ENCODE data around the gene AK9. TPM values are rescaled to one million over a fixed set of nuclear protein-coding genes. Genes with fewer than 3 reads are reported as not detected.

The AK9 gene
- total and polyA plus RNA-seq, 10 of the 15 experiments (the other 5 are each of a cell fraction or from before 2014, with no cell fraction given), result 2.1 to 7.4 (median 4.2) TPM

- Histone ChIP-seq H3K9me3 (replicated peaks; ENCODE audit: control insufficient read depth, insufficient read depth, low read length) (no peaks in the 10 kb centered on the region), H3K36me3 (ENCODE audit: control insufficient read depth in 2 of 2, insufficient read depth in 2 of 2, low read length in 1 of 2) (peaks cover 11 to 19% of the 10 kb centered on the region in 2 experiments), H3K4me2 (ENCODE audit: control insufficient read depth, insufficient read depth) (no peak overlapping the region), H3K4me1 (ENCODE audit: control insufficient read depth, insufficient read depth, low read length) (peaks cover 16% of the 10 kb centered on the region), H3K9ac (ENCODE audit: control insufficient read depth, insufficient read depth, low read length) (no peak overlapping the region), H3K27ac (ENCODE audit: control insufficient read depth, insufficient read depth) (no peak overlapping the region), H3K4me3 (no peak overlapping the region), H3K27me3 (replicated peaks in 1 of 2; ENCODE audit: control insufficient read depth in 2 of 2, insufficient read depth in 2 of 2, low read length in 1 of 2) (no peaks in the 10 kb centered on the region), H4K20me1 (ENCODE audit: control insufficient read depth, insufficient read depth) (no peaks in the 10 kb centered on the region), H3K79me2 (ENCODE audit: control insufficient read depth, insufficient read depth, low read length) (peaks cover 5% of the 10 kb centered on the region), H2AFZ (ENCODE audit: control insufficient read depth, low read depth, low read length) (no peak overlapping the region)
- ChIA-PET POLR2A (interaction anchor here (0.6 kb wide), 1 partner anchor 1373 kb away, joined by 3 read pairs; no protein-coding TSS in a partner anchor), RAD21 (ENCODE audit: unreplicated experiment) (no interaction called here), SMC1A (ENCODE audit: uncharacterized antibody, unreplicated experiment) (interaction anchor here (0.6 kb wide), 1 partner anchor 256 kb away, joined by 5 read pairs; no protein-coding TSS in a partner anchor), CTCF (interaction anchor here (2.6 kb wide), 1 partner anchor 34 kb away, joined by 10 read pairs; no protein-coding TSS in a partner anchor)
- 93% methylated on average over 15 of the region's 15 CpGs for WGBS (ENCODE audit: insufficient coverage, insufficient replicate concordance, low lambda C conversion rate, missing lambda C conversion rate)
- intact Hi-C loops (cut with micrococcal nuclease; ENCODE audit: unreplicated experiment) (no loop called here), in situ Hi-C loops (cut with MboI) (no loop called here)
- TF ChIP-seq ZSCAN29 (IDR thresholded peaks at IDR 0.05), result no peak
- peak; percentile 40 for TF ChIP-seq POLR2A (IDR thresholded peaks at IDR 0.05; ENCODE audit: low read depth, low read length)
- ATAC-seq, result no peak
- no TSS peak for BruUV-seq (replicated peaks)
- DNase-seq (ENCODE audit: low read depth, low spot score), result no peak
- no peak for FAIRE-seq
Measured at GRCh38 chr6:109446072-109446471, 244.9 kb downstream of the AK9 start.

- Histone ChIP-seq H3K4me3 (no peak overlapping the region), H3K4me1 (ENCODE audit: control insufficient read depth, insufficient read depth, low read length) (peaks cover 14% of the 10 kb centered on the region), H3K9ac (ENCODE audit: control insufficient read depth, insufficient read depth, low read length) (no peak overlapping the region), H3K36me3 (ENCODE audit: control insufficient read depth in 2 of 2, insufficient read depth in 2 of 2, low read length in 1 of 2) (peaks cover 11 to 19% of the 10 kb centered on the region in 2 experiments), H3K79me2 (ENCODE audit: control insufficient read depth, insufficient read depth, low read length) (peaks cover 7% of the 10 kb centered on the region), H3K27me3 (replicated peaks in 1 of 2; ENCODE audit: control insufficient read depth in 2 of 2, insufficient read depth in 2 of 2, low read length in 1 of 2) (no peaks in the 10 kb centered on the region), H3K4me2 (ENCODE audit: control insufficient read depth, insufficient read depth) (no peak overlapping the region), H3K9me3 (replicated peaks; ENCODE audit: control insufficient read depth, insufficient read depth, low read length) (no peaks in the 10 kb centered on the region), H2AFZ (ENCODE audit: control insufficient read depth, low read depth, low read length) (no peak overlapping the region), H3K27ac (ENCODE audit: control insufficient read depth, insufficient read depth) (no peak overlapping the region), H4K20me1 (ENCODE audit: control insufficient read depth, insufficient read depth) (no peaks in the 10 kb centered on the region)
- in situ Hi-C loops (cut with MboI), result no loop called here
- no TSS peak for BruUV-seq (replicated peaks)
- ChIA-PET CTCF (interaction anchor here (1.3 to 4.3 kb wide), 3 partner anchors 8 to 35 kb away, joined by 3 to 30 read pairs (median 6); no protein-coding TSS in a partner anchor), SMC1A (ENCODE audit: uncharacterized antibody, unreplicated experiment) (interaction anchor here (0.6 kb wide), 1 partner anchor 255 kb away, joined by 5 read pairs; no protein-coding TSS in a partner anchor), RAD21 (ENCODE audit: unreplicated experiment) (interaction anchor here (0.6 kb wide), 1 partner anchor 9 kb away, joined by 3 read pairs; no protein-coding TSS in a partner anchor), POLR2A (interaction anchor here (5.5 kb wide), 1 partner anchor 9 kb away, joined by 74 read pairs; the partner anchor contains the start of gene MICAL1)
- no peak for DNase-seq (ENCODE audit: low read depth, low spot score)
- 95% methylated on average over 9 of the region's 9 CpGs for WGBS (ENCODE audit: insufficient coverage, insufficient replicate concordance, low lambda C conversion rate, missing lambda C conversion rate)
- FAIRE-seq, result no peak
- ATAC-seq, result no peak
- intact Hi-C loops (cut with micrococcal nuclease; ENCODE audit: unreplicated experiment), result no loop called here
- no peak for TF ChIP-seq CREM (IDR thresholded peaks at IDR 0.05; ENCODE audit: low read depth)
- TF ChIP-seq BHLHE40 (IDR thresholded peaks at IDR 0.05; ENCODE audit: borderline replicate concordance in 1 of 2, low read depth in 2 of 2, low read length in 1 of 2), result no peak
- no peak for TF ChIP-seq STAT3 (IDR thresholded peaks at IDR 0.05; ENCODE audit: low read depth, low read length)
- no peak for TF ChIP-seq SMAD1 (IDR thresholded peaks at IDR 0.05; ENCODE audit: low read depth, partially characterized antibody)
- peak in 2 of 3 experiments; percentile 4 to 9; a peak in 1 of 6 replicates for TF ChIP-seq CTCF (IDR thresholded peaks at IDR 0.05 in 2 of 3, conservative IDR thresholded peaks at IDR 0.05 in 1 of 3; ENCODE audit: control insufficient read depth in 2 of 3, extremely low read depth in 1 of 3, insufficient read depth in 1 of 3, low read depth in 3 of 3, low read length in 3 of 3)
- no peak for TF ChIP-seq ATF7 (IDR thresholded peaks at IDR 0.05; ENCODE audit: low read depth)
Measured at GRCh38 chr6:109445382-109445781, 245.6 kb downstream of the AK9 start.

Data from GM12878 (cell line).